PC-9 (cell line): ENCODE measurements around the gene MAGI1.

ENCODE experiments used
- CTCF ChIP-seq: fragments of 200-600 bp; sonication (generic); conservative IDR thresholded peaks from 2 replicates; pipeline ENCODE4 v1.6.1; 2017; ENCODE audit warnings: mixed run types, antibody characterized with exemption, mild to moderate bottlenecking, moderate library complexity
- EZH2 ChIP-seq: fragments of 200-600 bp; sonication (generic); IDR thresholded peaks from 2 replicates; pipeline ENCODE4 v1.8.0; 2017; ENCODE audit warnings: antibody characterized with exemption, low read depth

GRCh38 chr3:65314269-65314668 lies 724.4 kb downstream of the MAGI1 start:
- TF ChIP-seq CTCF (no peak), EZH2 (no peak)
